Heart right ventricle (tissue), 16 donors: ENCODE measurements around the gene RAD21L1. TPM values are rescaled to one million over a fixed set of nuclear protein-coding genes. Genes with fewer than 3 reads are reported as not detected.
A peak's percentile ranks its signal among the peaks of the same experiment; 100 is the strongest.

Source experiments
- ATAC-seq, 8 donors: fragments of 200-7000 bp; cut with Tn5 transposase; one replicate each; pipeline ENCODE4 v1.9.1; 2020; ENCODE audit warnings: mild to moderate bottlenecking in 8 of 8, moderate library complexity in 8 of 8, moderate number of reproducible peaks in 1 of 8
- DNase-seq, 2 donors: peaks; one replicate each; pipeline ENCODE4 v3.0.0-alpha.2; 2020
- H3K27ac ChIP-seq, 10 donors: fragments of 200-600 bp; sonication (generic) in 2 of 10; one replicate each; pipeline versions ENCODE4 v1.5.0 to v1.8.0; 2020 to 2022; ENCODE audit warnings: mild to moderate bottlenecking in 3 of 10
- H3K27me3 ChIP-seq, 7 donors: fragments of 200-600 bp; one replicate each; pipeline ENCODE4 v1.8.0; 2021 to 2022; ENCODE audit warnings: mild to moderate bottlenecking in 2 of 7
- H3K36me3 ChIP-seq, 9 donors: fragments of 200-600 bp; sonication (generic) in 1 of 9; one replicate each; pipeline versions ENCODE4 v1.5.0 to v1.8.0; 2020 to 2022; ENCODE audit warnings: mild to moderate bottlenecking in 2 of 9
- H3K4me1 ChIP-seq, 9 donors: fragments of 200-600 bp; sonication (generic) in 1 of 9; one replicate each; pipeline versions ENCODE4 v1.5.0 to v1.8.0; 2020 to 2022; ENCODE audit warnings: mild to moderate bottlenecking in 4 of 9
- H3K4me3 ChIP-seq, 10 donors: fragments of 200-600 bp; sonication (generic) in 2 of 10; one replicate each; pipeline versions ENCODE4 v1.5.0 to v1.8.0; 2020 to 2022; ENCODE audit warnings: mild to moderate bottlenecking in 7 of 10, moderate library complexity in 2 of 10
- H3K9me3 ChIP-seq, 11 donors: fragments of 200-600 bp in 10 of 11; sonication (generic) in 2 of 11; one replicate each; pipeline versions ENCODE4 v1.5.0 to v1.8.0; 2013 to 2022; ENCODE audit warnings: mild to moderate bottlenecking in 2 of 11, control low read depth in 1 of 11, moderate library complexity in 1 of 11
- WGBS, 2 donors: extraction: QIAGEN DNeasy Blood & Tissue Kit; methylation state at CpG; one replicate each; pipeline ENCODE4 v1.1.7; 2013; ENCODE audit warnings: inconsistent platforms in 1 of 2; 5-methylcytosine and 5-hydroxymethylcytosine counted together
- intact Hi-C, 10 donors: fragments of 100-400 bp; cut with DNase I; formaldehyde crosslinking; loops; one replicate each; pipeline versions ENCODE4 v1.11.1 to v1.14.2; 2022
- polyA plus RNA-seq, 2 donors: library from polyadenylated mRNA; stranded (reverse); fragments of 200-250 nt; gene quantifications; one replicate each; pipeline ENCODE4 v1.2.3, GENCODE V29; 2013
- total RNA-seq, 10 donors: library from RNA; stranded (reverse); fragmentation: NEBNext Ultra II Directional in 3 of 10; extraction: Animal tissue kit (Norgen Biotek cat#: 25700) in 3 of 10; gene quantifications; one replicate each; pipeline versions ENCODE4 v1.2.1 to v1.2.4, GENCODE V29; 2021 to 2023
- TF ChIP-seq, protein P1 (sequence below), 9 donors: fragments of 200-600 bp; sonication (generic) in 2 of 9; IDR thresholded peaks; one replicate each; pipeline versions ENCODE4 v1.5.0 to v1.8.0; 2021 to 2022; ENCODE audit warnings: antibody characterized with exemption in 9 of 9, mild to moderate bottlenecking in 5 of 9, moderate library complexity in 1 of 9
- donor health status: Arrhythmogenic right ventricular cardiomyopathy.
- donor health status: ischemic (EF 13 %, LVEDD 7.1; RV severe dilation, severe dysfunction).
- donor health status: healthy with polysubstance abuse.
- donor health status: DM: no; HTN: yes; CAD: no.
- donor health status: DM: no; HTN: no; CAD: no.
- donor health status: ischemic (EF 25% LVEDD 6.9; RV normal size, moderate dysfunction).
- donor health status: ischemic (EF 25% LVEDD 5.7; RV mildly dilated, moderate dysfunction).
- donor health status: healthy.
- donor health status: DM: yes; HTN: yes; CAD: no.
- donor health status: Ischemic cardiomyopathy.
- donor health status: ischemic (EF 35%, LVEDD 5.7; RV mildly dilated, moderate dysfunction).
- donor health status: nonischemic (EF 11% LVEDD 7.7; RV severe dilation, severe dysfunction).
- donor health status: DM: yes; HTN: yes; CAD: no.
- donor health status: PGD.
- donor health status: ischemic (EF 29% LVEDD 5.4; RV normal size, mild dysfunction).
- donor health status: nonischemic (EF 23%, LVEDD 6.1; RV moderate dilation, normal function).

RAD21L1 gene
- total and polyA plus RNA-seq, 12 donors: not detected

DNA sequence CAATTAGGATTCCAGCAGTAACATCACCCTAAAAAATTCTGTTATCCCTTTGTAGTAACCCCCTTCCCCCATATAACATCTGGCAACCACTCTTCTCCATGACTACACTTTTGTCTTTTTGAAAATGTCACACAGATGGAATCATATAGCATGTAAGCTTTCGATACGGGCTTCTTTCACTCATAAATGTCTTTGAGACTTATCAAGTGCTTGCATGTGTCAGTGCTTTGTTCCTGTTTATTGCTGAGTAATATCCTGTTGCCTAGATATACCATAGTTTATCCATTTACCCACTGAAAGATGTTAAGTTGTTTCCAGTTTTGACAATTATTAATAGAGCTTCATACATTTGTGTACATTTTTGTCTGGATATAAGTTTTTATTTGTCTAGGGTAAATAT lies 29.8 kb downstream of the RAD21L1 start:
- DNase-seq (no peak), ATAC-seq (no peak)
- intact Hi-C loops: no loop called here
- 70 to 83% methylated on average over 2 of the region's 2 CpGs for WGBS, 2 donors
- Histone ChIP-seq H3K4me3 (no peak overlapping the region), H3K27me3 (peaks cover 0 to 53% (median 15%) of the 10 kb centered on the region in 7 donors), H3K27ac (no peak overlapping the region), H3K4me1 (no peaks in the 10 kb centered on the region), H3K36me3 (no peaks in the 10 kb centered on the region), H3K9me3 (peaks cover 0 to 6% (median 0%) of the 10 kb centered on the region in 11 donors)
- TF ChIP-seq, protein P1, sequence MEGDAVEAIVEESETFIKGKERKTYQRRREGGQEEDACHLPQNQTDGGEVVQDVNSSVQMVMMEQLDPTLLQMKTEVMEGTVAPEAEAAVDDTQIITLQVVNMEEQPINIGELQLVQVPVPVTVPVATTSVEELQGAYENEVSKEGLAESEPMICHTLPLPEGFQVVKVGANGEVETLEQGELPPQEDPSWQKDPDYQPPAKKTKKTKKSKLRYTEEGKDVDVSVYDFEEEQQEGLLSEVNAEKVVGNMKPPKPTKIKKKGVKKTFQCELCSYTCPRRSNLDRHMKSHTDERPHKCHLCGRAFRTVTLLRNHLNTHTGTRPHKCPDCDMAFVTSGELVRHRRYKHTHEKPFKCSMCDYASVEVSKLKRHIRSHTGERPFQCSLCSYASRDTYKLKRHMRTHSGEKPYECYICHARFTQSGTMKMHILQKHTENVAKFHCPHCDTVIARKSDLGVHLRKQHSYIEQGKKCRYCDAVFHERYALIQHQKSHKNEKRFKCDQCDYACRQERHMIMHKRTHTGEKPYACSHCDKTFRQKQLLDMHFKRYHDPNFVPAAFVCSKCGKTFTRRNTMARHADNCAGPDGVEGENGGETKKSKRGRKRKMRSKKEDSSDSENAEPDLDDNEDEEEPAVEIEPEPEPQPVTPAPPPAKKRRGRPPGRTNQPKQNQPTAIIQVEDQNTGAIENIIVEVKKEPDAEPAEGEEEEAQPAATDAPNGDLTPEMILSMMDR (IDR thresholded peaks at IDR 0.05): no peak

DNA sequence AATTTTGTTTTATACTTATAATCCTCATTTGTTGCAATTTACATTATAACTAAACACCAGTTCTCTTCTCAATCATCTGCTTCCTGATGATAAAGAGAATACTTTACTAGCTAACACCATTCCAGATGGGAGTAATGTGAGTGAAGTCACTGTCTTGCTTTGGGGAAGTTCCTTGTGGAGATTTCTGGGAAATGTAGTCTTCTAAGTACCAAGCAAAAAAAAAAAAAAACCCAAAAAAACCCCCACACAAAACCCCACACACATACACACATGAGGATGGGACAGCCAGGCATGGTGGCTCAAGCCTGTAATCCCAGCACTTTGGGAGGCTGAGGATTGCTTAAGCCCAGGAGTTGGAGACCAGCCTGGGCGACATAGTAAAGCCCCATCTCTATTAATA lies 38.0 kb downstream of the RAD21L1 start:
- intact Hi-C loops: no loop called here
- WGBS, 2 donors: 80 to 89% methylated on average over 1 of the region's 1 CpG

DNA sequence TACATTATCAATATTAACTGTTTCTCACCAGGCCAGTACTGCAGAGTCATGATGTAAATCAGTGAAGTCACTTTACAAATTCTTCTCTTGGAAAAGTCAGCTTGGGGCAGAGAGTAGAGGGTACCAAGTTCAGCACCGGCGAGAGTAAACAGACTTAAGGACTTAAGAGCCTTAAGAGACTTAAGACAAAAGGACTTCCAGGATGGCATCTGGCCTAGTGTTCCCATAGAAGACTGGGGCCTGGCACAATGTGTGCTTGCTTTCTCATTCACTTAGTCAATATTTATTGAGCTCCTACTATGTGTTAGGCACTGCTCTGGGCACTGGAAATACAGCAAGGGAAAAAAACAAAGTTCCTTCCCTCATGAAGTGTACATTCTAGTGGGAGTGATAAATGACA lies 38.9 kb downstream of the RAD21L1 start:
- DNase-seq (no peak), ATAC-seq (no peak)
- 71 to 90% methylated on average over 2 of the region's 2 CpGs for WGBS, 2 donors
- Histone ChIP-seq H3K4me1 (peaks cover 0 to 27% (median 18%) of the 10 kb centered on the region in 9 donors), H3K4me3 (no peak overlapping the region), H3K36me3 (no peaks in the 10 kb centered on the region), H3K9me3 (peaks cover 0 to 12% (median 0%) of the 10 kb centered on the region in 11 donors), H3K27ac (no peak overlapping the region), H3K27me3 (peaks cover 0 to 47% (median 7%) of the 10 kb centered on the region in 7 donors)
- TF ChIP-seq, protein P1 (IDR thresholded peaks at IDR 0.05): no peak
- intact Hi-C loops: no loop called here

More for the DNA sequence above, 38.0 kb downstream of the RAD21L1 start:
- Histone ChIP-seq H3K27me3 (peaks cover 0 to 47% (median 7%) of the 10 kb centered on the region in 7 donors), H3K4me1 (peaks cover 0 to 27% (median 18%) of the 10 kb centered on the region in 9 donors), H3K27ac (no peak overlapping the region), H3K9me3 (peaks cover 0 to 12% (median 0%) of the 10 kb centered on the region in 11 donors), H3K36me3 (no peaks in the 10 kb centered on the region), H3K4me3 (no peak overlapping the region)
- TF ChIP-seq, protein P1 (IDR thresholded peaks at IDR 0.05): no peak
- DNase-seq: no peak
- ATAC-seq: no peak

DNA sequence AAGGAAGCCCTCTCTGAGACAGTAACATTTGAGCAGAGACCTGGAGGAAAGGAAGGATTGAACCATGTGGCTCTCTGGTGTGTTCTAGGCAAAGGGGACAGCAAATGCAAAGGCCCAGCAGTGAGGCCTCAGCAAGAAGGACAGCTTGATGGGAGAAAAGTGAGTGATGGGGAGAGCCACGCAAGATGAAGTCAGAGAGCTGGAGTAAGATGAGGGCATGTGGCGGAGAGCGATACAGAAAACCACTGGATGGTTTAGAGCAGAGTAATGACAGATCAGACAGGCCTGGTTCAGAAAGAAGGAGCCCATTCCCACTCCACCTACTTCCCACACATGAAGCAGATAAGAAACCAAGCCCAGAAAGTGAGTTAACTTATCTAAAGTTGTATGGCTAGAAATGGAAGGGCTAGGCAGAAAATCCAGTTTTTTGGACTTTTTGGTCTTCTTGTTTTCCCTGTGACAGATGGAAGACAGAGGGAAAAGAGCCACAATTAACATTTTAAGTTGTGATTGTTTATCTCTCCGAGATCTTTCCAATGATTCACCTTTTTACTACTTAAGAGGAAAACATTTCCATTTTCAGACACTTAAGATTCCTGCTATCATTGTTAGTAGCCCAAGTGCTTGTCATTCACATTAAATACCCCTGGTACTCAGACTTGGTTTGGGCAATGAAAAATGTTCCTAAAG lies 39.5 kb downstream of the RAD21L1 start:
- TF ChIP-seq, protein P1 (IDR thresholded peaks at IDR 0.05): no peak
- Histone ChIP-seq H3K9me3 (peaks cover 0 to 12% (median 0%) of the 10 kb centered on the region in 11 donors), H3K27ac (peak overlapping the region in 5 of 10 donors; percentile 56 to 78 (median 59)), H3K4me1 (peaks cover 0 to 27% (median 18%) of the 10 kb centered on the region in 9 donors), H3K36me3 (no peaks in the 10 kb centered on the region), H3K4me3 (peak overlapping the region in 8 of 10 donors; percentile 49 to 96 (median 88)), H3K27me3 (peaks cover 0 to 45% (median 7%) of the 10 kb centered on the region in 7 donors)
- intact Hi-C loops: no loop called here
- ATAC-seq (no peak), DNase-seq (no peak)
- 94 to 98% methylated on average over 4 of the region's 4 CpGs for WGBS, 2 donors
